Glomerular visceral epithelial cell (primary cell): ENCODE results near the gene PLXNA4.

Source experiments
- DNase-seq: peaks from one replicate; pipeline ENCODE4 v3.0.0-alpha.2; 2016; ENCODE audit errors: extremely low spot score

Gene PLXNA4

GRCh38 chr7:132206594-132206993 lies 369.7 kb downstream of the PLXNA4 start:
- DNase-seq, result no peak

DNA sequence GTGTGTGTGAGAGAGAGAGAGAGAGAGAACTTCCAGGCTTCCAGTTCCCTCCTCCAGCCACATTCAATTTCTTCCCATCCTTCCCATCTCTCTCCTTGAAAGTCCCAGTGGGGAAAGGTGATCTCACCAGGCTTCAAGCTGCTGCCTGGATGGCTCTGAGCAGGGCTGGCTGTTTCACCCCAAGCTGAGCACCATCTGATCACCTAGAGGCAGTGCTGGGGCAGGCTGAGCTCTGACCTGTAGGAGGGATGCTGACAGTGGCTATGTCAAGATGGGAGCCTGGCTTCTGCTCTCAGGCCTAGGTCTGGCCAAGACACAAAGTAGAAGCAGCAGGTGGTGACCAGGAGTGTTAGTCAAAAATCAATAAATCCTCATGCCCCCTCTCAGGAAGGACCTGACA lies 370.8 kb downstream of the PLXNA4 start:
- no peak for DNase-seq

GRCh38 chr7:132203021-132203420 lies 373.2 kb downstream of the PLXNA4 start:
- DNase-seq, result no peak

DNA sequence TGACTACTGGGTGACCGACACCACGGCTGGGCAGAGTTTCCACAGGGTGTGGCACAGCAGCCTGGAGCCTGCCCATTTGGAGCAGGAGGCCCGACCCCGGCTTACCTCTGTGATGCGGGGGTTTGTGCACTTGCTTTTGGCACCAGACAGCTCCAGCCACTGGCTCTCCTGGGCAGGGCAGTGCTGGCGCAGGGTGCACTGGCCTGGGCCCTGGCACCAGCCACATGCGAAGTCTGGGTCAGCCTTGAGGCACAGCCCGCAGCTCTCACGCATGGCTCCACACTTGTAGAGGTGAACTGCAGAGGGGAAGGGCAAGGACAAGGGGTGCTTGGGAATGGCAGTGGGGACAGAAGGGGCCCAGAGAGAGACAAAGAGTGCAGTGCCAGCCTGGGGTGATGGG lies 373.7 kb downstream of the PLXNA4 start:
- DNase-seq, result no peak

- DNase-seq, result no peak
These were observed 376.1 kb downstream of the PLXNA4 start for GRCh38 chr7:132200141-132200540.

GRCh38 chr7:132199626-132200025 lies 376.6 kb downstream of the PLXNA4 start:
- DNase-seq, result no peak

DNA sequence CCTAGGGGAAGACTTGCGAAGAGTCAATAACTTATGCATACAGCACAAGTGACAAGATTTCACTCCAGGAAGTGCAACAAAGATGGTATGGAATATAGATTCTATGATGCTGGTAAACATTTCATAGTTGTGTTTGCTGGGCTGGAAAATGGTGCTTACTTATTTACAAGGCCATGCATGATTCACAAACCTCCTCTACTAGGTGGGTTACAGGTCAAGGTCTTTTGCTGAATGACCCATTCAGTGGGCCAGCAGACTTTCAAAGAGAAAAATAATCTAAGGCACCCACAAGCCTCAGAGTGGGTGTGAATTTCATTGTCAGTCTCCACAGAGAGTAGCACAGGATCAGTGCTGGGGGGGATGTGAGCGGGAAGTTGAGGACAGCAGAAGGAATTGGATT lies 378.5 kb downstream of the PLXNA4 start:
- no peak for DNase-seq

DNA sequence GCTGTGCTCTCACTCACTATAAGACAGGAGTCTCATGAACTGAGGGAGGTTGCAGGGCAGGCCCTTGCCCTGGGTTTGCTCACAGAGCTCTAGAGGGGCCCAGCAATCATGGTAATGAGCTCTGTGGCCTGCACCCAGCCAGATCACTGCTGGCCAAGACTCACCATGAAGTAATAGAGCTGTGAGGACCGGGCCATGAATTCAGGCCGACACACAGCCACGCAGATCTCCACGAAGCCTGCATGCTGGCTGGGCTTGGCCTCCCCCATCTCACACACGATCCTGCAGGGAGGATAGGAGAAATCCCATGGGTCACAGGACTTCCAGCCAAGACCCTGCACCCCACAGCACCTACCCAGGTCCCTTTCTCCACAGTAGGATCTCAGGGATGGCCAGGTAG lies 382.4 kb downstream of the PLXNA4 start:
- DNase-seq, result no peak

DNA sequence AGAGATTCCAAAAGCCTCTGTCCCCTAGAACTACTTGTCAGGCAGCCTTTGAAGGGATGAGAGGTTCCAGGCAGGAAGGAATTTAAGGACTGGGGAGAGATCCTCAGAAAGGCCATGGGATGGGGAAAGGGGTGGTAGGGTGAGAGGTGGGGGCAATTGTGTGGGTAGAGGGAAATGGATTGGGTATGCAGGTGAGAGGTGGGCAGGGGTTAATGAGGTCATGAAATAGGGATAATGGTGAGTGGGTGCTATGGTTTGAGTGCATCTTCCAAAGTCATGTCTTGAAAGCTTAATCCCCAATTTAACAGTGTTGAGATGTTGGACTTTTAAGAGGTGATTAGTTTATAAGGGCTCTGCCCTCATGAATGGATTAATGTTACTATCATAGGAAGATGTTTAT lies 383.5 kb downstream of the PLXNA4 start:
- DNase-seq, result no peak

- no peak for DNase-seq
These were observed 384.9 kb downstream of the PLXNA4 start for GRCh38 chr7:132191418-132191817.

GRCh38 chr7:132190683-132191082 lies 385.6 kb downstream of the PLXNA4 start:
- DNase-seq, result no peak

DNA sequence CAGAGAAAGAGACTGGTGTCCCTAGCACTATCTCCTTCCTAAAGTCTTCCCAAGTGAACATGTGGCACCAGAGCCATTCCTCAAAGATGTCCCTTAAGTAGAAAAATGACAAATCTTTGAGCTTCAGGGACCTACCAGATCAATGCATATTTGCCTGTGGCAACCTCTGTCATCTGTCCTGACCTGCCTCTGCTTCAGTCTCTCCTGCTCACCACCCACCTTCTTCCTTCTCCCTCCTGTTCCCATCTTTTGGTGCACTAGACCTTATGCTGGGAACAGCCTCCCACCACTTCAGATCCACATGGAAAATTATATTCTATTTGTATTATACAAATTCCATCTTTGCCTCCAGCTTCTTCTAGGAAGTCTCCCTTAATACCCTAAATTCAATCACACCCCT lies 386.4 kb downstream of the PLXNA4 start:
- no peak for DNase-seq

- DNase-seq, result no peak
These were observed 388.1 kb downstream of the PLXNA4 start for GRCh38 chr7:132187869-132188789.

DNA sequence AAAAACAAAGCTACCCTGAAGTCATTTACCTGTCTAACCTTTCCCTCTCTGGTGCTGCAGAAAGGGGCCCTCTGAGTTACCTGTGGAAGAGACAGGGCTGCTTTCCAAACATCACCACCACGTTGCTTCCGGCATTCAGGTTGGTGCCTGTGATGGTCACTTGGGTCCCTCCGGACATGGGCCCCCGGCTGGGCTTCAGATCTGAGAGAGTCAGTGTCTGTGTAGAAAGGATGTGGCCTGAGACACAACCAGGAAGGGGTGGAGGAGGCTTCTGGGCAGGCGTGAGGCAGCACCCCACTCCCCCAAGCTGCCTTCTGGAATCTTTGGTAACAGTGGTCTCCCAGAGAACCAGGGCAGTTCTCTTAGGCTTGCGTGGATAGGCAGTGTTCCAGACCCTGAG lies 388.9 kb downstream of the PLXNA4 start:
- DNase-seq, result no peak

GRCh38 chr7:132185150-132185549 lies 391.1 kb downstream of the PLXNA4 start:
- DNase-seq, result no peak

GRCh38 chr7:132183781-132184380 lies 392.4 kb downstream of the PLXNA4 start:
- no peak for DNase-seq

DNA sequence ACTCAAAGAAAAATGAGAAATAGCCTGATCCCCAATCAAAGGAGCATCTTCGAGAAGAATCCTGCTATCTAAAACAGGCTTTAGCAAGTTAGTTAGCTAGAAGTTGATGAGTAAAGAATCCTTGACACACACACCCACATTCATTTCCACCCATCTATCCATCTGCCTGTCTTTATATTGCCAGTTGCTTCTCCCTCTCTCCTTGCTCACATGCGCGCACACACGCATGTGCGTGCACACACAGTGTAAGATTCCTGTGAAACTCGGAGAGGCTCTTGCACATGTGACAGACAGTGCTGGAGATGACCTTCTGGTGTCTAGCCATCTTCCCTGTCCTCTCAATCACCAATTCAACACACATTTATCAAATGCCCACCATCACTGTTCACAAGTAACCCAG lies 393.3 kb downstream of the PLXNA4 start:
- DNase-seq, result no peak

- DNase-seq, result no peak
These were observed 394.2 kb downstream of the PLXNA4 start for GRCh38 chr7:132181946-132182685.

GRCh38 chr7:132181371-132181770 lies 394.9 kb downstream of the PLXNA4 start:
- no peak for DNase-seq

DNA sequence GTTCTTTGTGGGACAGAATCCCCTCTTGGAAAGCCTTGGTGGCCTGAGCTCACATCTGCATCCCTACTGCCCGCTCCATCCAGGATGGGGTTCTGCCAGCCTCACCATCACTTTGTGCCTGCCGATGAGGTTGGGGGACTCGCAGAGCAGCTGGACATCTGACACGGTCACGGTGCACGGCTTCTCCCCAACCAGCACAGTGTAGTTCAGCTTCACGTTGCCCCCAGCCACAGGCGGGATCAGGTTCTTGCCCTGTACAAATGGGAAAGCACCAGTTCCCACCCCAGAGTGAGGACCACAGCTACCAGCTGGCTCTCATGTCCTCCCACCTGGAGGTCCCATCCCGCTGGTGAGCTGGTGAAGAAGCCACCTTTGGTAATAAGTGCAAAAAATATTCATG lies 395.8 kb downstream of the PLXNA4 start:
- no peak for DNase-seq

GRCh38 chr7:132179681-132180080 lies 396.6 kb downstream of the PLXNA4 start:
- DNase-seq, result no peak

- no peak for DNase-seq
These were observed 397.2 kb downstream of the PLXNA4 start for GRCh38 chr7:132179080-132179430.
